Ishikawa (cell line): ENCODE measurements around the gene CFLAR.

ENCODE experiments used
- CEBPB ChIP-seq: IDR thresholded peaks from 2 replicates; pipeline ENCODE4 v1.6.1; 2012
- MAX ChIP-seq: IDR thresholded peaks from 2 replicates; pipeline ENCODE4 v1.6.1; 2012
- NFIC ChIP-seq: IDR thresholded peaks from 2 replicates; pipeline ENCODE4 v1.6.1; 2012
- REST ChIP-seq: IDR thresholded peaks from 2 replicates; pipeline ENCODE4 v1.6.1; 2012; ENCODE audit warnings: low read depth, mild to moderate bottlenecking
- TAF1 ChIP-seq: IDR thresholded peaks from 2 replicates; pipeline ENCODE4 v1.6.1; 2012; ENCODE audit warnings: low read depth, mild to moderate bottlenecking
- YY1 ChIP-seq: IDR thresholded peaks from 2 replicates; pipeline ENCODE4 v1.6.1; 2012; ENCODE audit warnings: low read depth
- ZBTB7A ChIP-seq: IDR thresholded peaks from 2 replicates; pipeline ENCODE4 v1.6.1; 2012; ENCODE audit warnings: low read depth

DNA sequence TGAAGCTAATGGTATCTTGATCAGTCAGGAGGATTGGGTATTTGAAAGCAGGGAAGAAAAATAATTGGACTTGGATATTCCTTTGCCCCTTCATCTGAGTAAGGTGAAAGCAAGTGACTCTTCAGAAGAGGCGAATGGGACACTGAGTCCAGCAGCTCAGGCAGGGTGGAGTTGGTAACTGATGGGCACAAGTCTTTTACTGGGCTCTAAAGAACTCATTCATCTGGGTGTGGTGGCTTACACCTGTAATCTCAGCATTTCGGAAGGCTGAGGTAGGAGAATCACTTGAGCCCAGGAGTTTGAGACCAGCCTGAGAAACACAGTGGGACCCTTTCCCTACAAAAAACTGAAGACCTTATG, 11.2 kb downstream of the CFLAR start:
- TF ChIP-seq TAF1 = no peak
- no peak for TF ChIP-seq CEBPB
- TF ChIP-seq YY1 = no peak
- no peak for TF ChIP-seq NFIC
- no peak for TF ChIP-seq REST
- TF ChIP-seq MAX = no peak
- TF ChIP-seq ZBTB7A = no peak
